ENCODE measurements around the gene NCAPH2. TPM values are rescaled to one million over a fixed set of nuclear protein-coding genes. Genes with fewer than 3 reads are reported as not detected.
A peak's percentile ranks its signal among the peaks of the same experiment; 100 is the strongest.

Gene NCAPH2
- total and polyA plus RNA-seq, 2 of the 13 experiments (the other 11 are each of a cell fraction or from before 2014, with no cell fraction given), result 28.1 to 64.4 TPM

DNA sequence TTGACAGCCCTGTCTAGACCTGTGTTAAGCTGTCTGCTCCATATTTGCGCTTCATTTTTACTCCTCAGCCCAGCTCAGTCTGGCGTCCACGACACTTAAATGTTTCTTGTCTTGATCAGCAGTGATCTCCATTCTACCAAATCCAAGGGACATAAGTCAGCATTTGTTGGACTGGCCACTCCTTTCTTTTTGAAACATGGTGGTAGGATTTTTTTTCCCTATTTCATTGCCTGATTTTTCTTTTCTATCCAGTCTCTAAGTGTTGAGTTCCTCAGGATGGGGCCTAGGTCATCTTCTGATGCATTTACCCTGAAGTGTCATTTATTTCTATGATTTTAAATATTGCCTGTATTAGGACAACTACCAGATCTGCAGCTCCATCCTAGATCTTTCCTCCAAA, 873 bp downstream of the NCAPH2 start:
- no peaks in the 10 kb centered on the region; a peak in 1 of 5 replicates for H3K27me3 ChIP-seq (ENCODE audit: control insufficient read depth in 1 of 2, insufficient read depth in 2 of 2, low read length in 2 of 2)
- peak overlapping the region; percentile 83 for H3K9ac ChIP-seq (ENCODE audit: insufficient read depth, low read depth, low read length)
- 3% methylated on average over 3 of the region's 3 CpGs for WGBS (ENCODE audit: low lambda C conversion rate)
- in situ Hi-C loops (cut with HindIII; ENCODE audit: extremely low pct_ligation_motif_present, low pct_unique_long_range_greater_than_20kb) (no loop called here), intact Hi-C loops (cut with micrococcal nuclease; ENCODE audit: unreplicated experiment) (loop anchor here (1.0 kb wide), 1 partner anchor 16 kb away; the partner anchor contains the start of gene SCO2)
- peak overlapping the region; percentile 92 for H3K4me2 ChIP-seq (ENCODE audit: low read depth, low read length)
- no peak for DNase-seq (ENCODE audit: low spot score)
- H3K36me3 ChIP-seq (replicated peaks in 1 of 2; ENCODE audit: control insufficient read depth in 1 of 2, insufficient read depth in 2 of 2, low read length in 2 of 2), result peaks cover 2 to 12% of the 10 kb centered on the region in 2 experiments; a peak in 1 of 5 replicates
- peak overlapping the region; percentile 87 for H3K27ac ChIP-seq (ENCODE audit: extremely low read length, insufficient read depth, low read length)
- no peaks in the 10 kb centered on the region for H4K20me1 ChIP-seq (ENCODE audit: insufficient read depth, low read length)
- H2AFZ ChIP-seq (ENCODE audit: low read length), result no peak overlapping the region
- TSS peak; percentile 81 for BruUV-seq (replicated peaks)
- H3K4me3 ChIP-seq (replicated peaks in 1 of 3; ENCODE audit: insufficient read depth in 1 of 3, low read depth in 2 of 3, low read length in 3 of 3), result peak overlapping the region; percentile 88 to 99 (median 91)
- no peak for TF ChIP-seq ZNF7 (CRISPR knock-in tag; IDR thresholded peaks at IDR 0.05)
- no peak for TF ChIP-seq RFXAP (CRISPR knock-in tag; IDR thresholded peaks at IDR 0.05; ENCODE audit: borderline replicate concordance)
- TF ChIP-seq, protein P1, sequence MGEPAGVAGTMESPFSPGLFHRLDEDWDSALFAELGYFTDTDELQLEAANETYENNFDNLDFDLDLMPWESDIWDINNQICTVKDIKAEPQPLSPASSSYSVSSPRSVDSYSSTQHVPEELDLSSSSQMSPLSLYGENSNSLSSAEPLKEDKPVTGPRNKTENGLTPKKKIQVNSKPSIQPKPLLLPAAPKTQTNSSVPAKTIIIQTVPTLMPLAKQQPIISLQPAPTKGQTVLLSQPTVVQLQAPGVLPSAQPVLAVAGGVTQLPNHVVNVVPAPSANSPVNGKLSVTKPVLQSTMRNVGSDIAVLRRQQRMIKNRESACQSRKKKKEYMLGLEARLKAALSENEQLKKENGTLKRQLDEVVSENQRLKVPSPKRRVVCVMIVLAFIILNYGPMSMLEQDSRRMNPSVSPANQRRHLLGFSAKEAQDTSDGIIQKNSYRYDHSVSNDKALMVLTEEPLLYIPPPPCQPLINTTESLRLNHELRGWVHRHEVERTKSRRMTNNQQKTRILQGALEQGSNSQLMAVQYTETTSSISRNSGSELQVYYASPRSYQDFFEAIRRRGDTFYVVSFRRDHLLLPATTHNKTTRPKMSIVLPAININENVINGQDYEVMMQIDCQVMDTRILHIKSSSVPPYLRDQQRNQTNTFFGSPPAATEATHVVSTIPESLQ (CRISPR knock-in tag; conservative IDR thresholded peaks at IDR 0.05), result no peak
- no peak for TF ChIP-seq ARNT (IDR thresholded peaks at IDR 0.05)
- no peak for TF ChIP-seq ZNF230 (CRISPR knock-in tag; IDR thresholded peaks at IDR 0.05)
- POLR2A ChIA-PET, result interaction anchor here (1.2 to 3.9 kb wide), 3 partner anchors 17 to 23 kb away, joined by 4 to 97 read pairs (median 12); partner anchors contain the start of genes SCO2 and TYMP
- no peaks in the 10 kb centered on the region for H3K9me3 ChIP-seq (ENCODE audit: low read length)
- no peak for ATAC-seq
- no peak for FAIRE-seq
- H3K4me1 ChIP-seq (ENCODE audit: insufficient read depth, low read length), result peaks cover 19% of the 10 kb centered on the region
- H3K79me2 ChIP-seq (ENCODE audit: insufficient read depth, low read length), result peaks cover 50% of the 10 kb centered on the region
- CTCF ChIA-PET (ENCODE audit: low intra/inter-chr PET ratio, low total read pairs), result no interaction called here

DNA sequence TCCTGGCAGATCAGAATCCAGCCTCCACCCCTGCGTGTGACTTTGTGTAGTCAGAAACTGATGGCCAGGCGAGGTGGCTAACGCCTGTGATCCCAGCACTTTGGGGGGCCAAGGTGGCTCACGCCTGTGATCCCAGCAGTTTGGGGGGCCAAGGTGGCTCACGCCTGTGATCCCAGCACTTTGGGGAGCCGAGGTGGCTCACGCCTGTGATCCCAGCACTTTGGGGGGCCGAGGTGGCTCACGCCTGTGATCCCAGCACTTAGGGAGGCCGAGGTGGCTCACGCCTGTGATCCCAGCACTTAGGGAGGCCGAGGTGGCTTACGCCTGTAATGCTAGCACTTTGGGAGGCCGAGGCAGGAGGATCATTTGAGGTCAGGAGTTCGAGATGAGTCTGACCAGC, 5.2 kb downstream of the NCAPH2 start:
- ChIA-PET CTCF (ENCODE audit: low intra/inter-chr PET ratio, low total read pairs) (no interaction called here), POLR2A (no interaction called here)
- ATAC-seq (no peak), FAIRE-seq (no peak), DNase-seq (ENCODE audit: low spot score) (no peak)
- Histone ChIP-seq H2AFZ (ENCODE audit: low read length) (no peak overlapping the region), H3K9ac (ENCODE audit: insufficient read depth, low read depth, low read length) (no peak overlapping the region), H3K79me2 (ENCODE audit: insufficient read depth, low read length) (peaks cover 53% of the 10 kb centered on the region), H3K36me3 (replicated peaks in 1 of 2; ENCODE audit: control insufficient read depth in 1 of 2, insufficient read depth in 2 of 2, low read length in 2 of 2) (peaks cover 8 to 28% of the 10 kb centered on the region in 2 experiments), H3K4me1 (ENCODE audit: insufficient read depth, low read length) (peaks cover 11% of the 10 kb centered on the region), H3K4me3 (replicated peaks in 1 of 3; ENCODE audit: insufficient read depth in 1 of 3, low read depth in 2 of 3, low read length in 3 of 3) (no peak overlapping the region), H3K27me3 (ENCODE audit: control insufficient read depth in 1 of 2, insufficient read depth in 2 of 2, low read length in 2 of 2) (no peaks in the 10 kb centered on the region), H3K4me2 (ENCODE audit: low read depth, low read length) (no peak overlapping the region), H4K20me1 (ENCODE audit: insufficient read depth, low read length) (no peaks in the 10 kb centered on the region), H3K27ac (ENCODE audit: extremely low read length, insufficient read depth, low read length) (no peak overlapping the region), H3K9me3 (ENCODE audit: low read length) (no peaks in the 10 kb centered on the region)
- 96% methylated on average over 15 of the region's 15 CpGs for WGBS (ENCODE audit: low lambda C conversion rate)
- intact Hi-C loops (cut with micrococcal nuclease; ENCODE audit: unreplicated experiment) (no loop called here), in situ Hi-C loops (cut with HindIII; ENCODE audit: extremely low pct_ligation_motif_present, low pct_unique_long_range_greater_than_20kb) (no loop called here)
- no peak for TF ChIP-seq ERF (CRISPR knock-in tag; IDR thresholded peaks at IDR 0.05)
- BruUV-seq (replicated peaks), result no TSS peak

Data from HepG2 (cell line).